GM12878 (cell line): ENCODE data around the gene HEYL.

Experiments used
- ASH2L ChIP-seq: fragments of 300-600, 200-600 bp; sonication (generic); IDR thresholded peaks from 2 replicates; pipeline ENCODE4 v1.6.1; 2017; ENCODE audit warnings: low read depth, mild to moderate bottlenecking, borderline replicate concordance
- CTCF ChIP-seq, 3 experiments: IDR thresholded peaks in 2 of 3; conservative IDR thresholded peaks in 1 of 3; 2 replicates each; pipeline ENCODE4 v1.5.1; 2011; ENCODE audit warnings: low read depth in 3 of 3, low read length in 3 of 3, mild to moderate bottlenecking in 3 of 3, control low read depth in 2 of 3, moderate library complexity in 2 of 3, inconsistent platforms in 1 of 3, mixed read lengths in 1 of 3; ENCODE audit not compliant: control insufficient read depth in 2 of 3, insufficient read depth in 1 of 3; ENCODE audit errors: extremely low read depth in 1 of 3
- EZH2 ChIP-seq: IDR thresholded peaks from 2 replicates; pipeline ENCODE4 v1.6.1; 2012; ENCODE audit warnings: low read depth, mild to moderate bottlenecking, control low read depth, inconsistent platforms, low read length, borderline replicate concordance; ENCODE audit not compliant: control insufficient read depth
- POLR2A ChIP-seq: IDR thresholded peaks from 2 replicates; pipeline ENCODE4 v1.6.1; 2011; ENCODE audit warnings: low read depth, mild to moderate bottlenecking, low read length
- POLR2AphosphoS2 ChIP-seq: IDR thresholded peaks from 2 replicates; pipeline ENCODE4 v1.6.1; 2011; ENCODE audit warnings: low read depth, mild to moderate bottlenecking, low read length, improper control_type of control experiment, moderate library complexity
- RBBP5 ChIP-seq: fragments of 200-600 bp; sonication (generic); conservative IDR thresholded peaks from 2 replicates; pipeline ENCODE4 v1.6.1; 2016

GRCh38 chr1:39680751-39681150 lies 41.3 kb upstream of the HEYL start:
- TF ChIP-seq POLR2A (no peak), ASH2L (no peak), POLR2AphosphoS2 (no peak), RBBP5 (no peak), EZH2 (no peak), CTCF (IDR thresholded peaks at IDR 0.05 in 2 of 3, conservative IDR thresholded peaks at IDR 0.05 in 1 of 3; ENCODE audit: control insufficient read depth in 2 of 3, extremely low read depth in 1 of 3, insufficient read depth in 1 of 3, low read depth in 3 of 3, low read length in 3 of 3) (no peak)
